DMS153 treated with DMSO at 0.1 percent for 48 hours (cell line): ENCODE measurements around the gene NKX6-1.

ENCODE experiments used
- DNase-seq: peaks from one replicate; lab custom pipeline; 2025; ENCODE audit not compliant: unreplicated experiment; lab: John Stamatoyannopoulos, UW

The NKX6-1 gene

GRCh38 chr4:84479663-84480062 lies 19.4 kb downstream of the NKX6-1 start:
- no peak for DNase-seq

DNA sequence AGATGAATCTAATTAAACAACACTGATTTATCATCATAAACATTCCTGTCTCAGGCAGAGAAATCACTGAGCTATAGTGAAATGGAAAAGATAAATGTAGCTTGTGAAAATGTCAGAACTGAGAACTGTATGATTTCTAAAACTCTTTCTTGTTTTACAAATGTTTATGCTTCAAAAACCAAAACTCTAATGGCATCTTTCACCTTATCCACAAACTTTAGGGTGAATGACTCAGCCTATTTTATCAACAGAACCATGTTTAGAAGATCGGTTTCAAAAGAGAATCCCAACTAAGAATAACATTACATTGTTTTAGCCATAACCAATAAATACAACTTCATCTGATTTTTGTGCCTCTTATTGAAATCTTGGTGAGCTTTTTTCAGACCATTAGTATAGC lies 21.4 kb downstream of the NKX6-1 start:
- DNase-seq: no peak

GRCh38 chr4:84474107-84474506 lies 25.0 kb downstream of the NKX6-1 start:
- DNase-seq: no peak

- no peak for DNase-seq
Observed at GRCh38 chr4:84472154-84472553, 26.9 kb downstream of the NKX6-1 start.

DNA sequence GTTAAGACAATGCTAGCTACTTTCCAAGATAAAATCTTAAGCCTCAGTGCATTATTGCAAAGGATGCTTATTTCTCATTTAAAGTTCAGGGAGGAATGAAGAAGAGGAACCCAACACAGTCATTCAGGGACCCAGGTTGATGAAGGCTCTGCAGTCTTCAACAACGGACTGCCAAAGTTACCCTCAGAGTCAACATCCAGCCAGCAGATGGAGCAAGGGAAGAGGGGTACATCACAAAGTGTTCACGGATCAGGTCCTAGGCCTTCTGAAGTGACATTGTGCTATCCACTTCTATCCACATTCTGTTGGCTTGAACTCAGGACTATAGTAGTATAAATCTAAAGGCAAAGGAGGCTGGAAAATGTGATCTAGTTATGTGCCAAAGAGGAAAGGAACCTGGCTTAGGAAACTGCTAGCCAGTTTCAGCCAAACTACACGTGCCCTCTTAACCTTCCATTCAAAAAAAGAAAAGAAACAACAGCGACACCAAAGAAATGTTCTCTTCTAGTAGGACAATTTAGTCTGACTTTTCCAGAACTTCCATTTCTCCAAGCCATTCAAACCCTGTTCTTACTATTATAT lies 28.8 kb downstream of the NKX6-1 start:
- DNase-seq: no peak

- DNase-seq: no peak
Observed at GRCh38 chr4:84467601-84468000, 31.5 kb downstream of the NKX6-1 start.

DNA sequence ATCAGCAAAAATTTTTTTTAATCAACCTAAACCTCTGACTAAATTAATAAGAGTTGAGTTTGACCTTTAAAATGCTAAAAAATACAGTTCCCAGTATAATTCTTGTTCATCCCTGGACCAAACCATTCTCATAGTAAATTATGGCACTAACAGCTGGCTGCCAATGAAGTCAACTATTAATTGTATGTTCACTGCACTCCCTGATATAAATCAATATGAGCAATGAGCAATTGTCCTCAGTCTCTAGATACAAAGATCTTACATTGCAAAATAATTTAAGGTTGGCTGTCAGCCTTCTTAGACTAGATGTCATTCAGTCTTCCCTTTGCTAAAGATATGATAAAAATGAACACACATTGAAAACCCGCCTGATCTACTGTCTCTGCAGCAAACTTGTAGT lies 39.3 kb downstream of the NKX6-1 start:
- no peak for DNase-seq

DNA sequence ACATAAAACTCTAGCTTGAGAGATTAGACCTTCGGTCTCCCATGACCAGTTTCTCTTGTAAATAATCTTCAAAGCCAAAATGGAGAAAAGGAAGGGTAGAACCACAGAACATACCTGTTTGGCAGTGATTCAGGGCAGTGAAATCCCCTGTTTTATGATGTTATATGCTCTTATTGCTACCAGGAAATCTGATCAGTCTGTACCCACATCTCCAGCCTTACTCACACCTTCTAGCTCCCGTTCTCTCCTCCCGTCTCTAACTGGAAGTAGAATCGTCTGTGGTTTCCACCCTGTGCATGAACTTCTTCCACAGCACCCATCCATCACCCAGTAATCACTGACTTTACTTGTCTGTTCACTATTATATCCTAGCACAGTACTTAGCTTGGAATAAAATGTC lies 42.9 kb downstream of the NKX6-1 start:
- no peak for DNase-seq

DNA sequence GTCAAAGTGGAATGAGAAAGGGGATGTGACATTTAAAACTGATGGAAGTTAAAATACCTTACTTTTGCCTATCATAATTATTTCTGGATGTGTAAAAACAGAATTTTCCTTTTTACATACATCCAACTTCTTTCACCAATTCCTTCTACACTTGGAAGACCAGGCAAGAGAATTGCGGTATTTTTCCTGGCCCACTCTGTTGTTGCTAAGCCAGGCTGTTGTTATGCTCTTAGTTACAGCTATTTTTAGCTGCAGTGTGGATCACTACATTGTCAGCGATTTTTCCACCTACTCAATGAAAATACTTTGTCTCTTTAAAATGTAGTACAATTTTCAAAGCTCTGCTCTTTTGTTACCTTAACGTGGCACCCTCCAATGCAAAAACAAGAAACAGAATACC lies 43.4 kb downstream of the NKX6-1 start:
- no peak for DNase-seq

DNA sequence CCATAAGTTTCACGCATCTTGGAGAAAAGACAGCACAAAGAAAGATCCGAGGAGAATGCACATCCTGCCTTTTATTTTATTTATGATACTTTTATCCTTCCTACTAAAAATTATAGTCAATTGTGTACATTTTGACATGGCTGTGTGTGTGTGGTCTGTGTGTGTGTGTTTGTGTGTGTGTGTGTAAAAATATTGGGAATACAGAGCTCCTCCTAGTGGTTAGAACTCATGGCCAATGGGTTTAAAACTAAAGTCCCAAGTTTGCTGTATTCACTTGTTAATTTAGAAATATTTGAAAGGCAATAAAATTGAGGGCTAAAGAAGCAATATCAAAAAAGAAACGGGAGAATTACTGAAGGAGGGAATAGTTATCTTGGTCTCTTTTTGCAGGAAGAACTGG lies 47.5 kb downstream of the NKX6-1 start:
- peak; percentile 13 for DNase-seq

DNA sequence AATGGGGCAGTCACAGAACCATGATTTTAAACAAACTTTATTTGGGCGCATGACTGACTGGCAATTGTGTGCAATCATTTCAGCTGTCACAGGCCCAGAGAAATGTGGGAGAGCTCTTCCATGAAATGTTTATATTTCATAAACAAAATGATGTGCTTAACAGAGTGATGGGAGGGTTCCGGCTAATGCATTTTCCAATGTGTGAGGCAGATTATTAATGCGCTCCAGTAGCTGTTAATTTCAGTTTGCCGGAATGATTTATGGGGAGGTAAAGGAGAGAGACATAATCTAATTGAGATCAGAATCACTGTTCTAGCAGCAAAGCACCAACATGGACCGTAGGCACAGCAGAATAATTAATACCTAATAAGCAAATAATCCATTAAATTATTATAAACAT lies 55.6 kb downstream of the NKX6-1 start:
- DNase-seq: no peak

- DNase-seq: no peak
Observed at GRCh38 chr4:84442778-84443177, 56.3 kb downstream of the NKX6-1 start.
